WTC11 (cell line): ENCODE measurements around the gene HBZ.

ENCODE experiments used
- ATF1 ChIP-seq: sonication (generic); formaldehyde crosslinking; IDR thresholded peaks from 2 replicates; pipeline ENCODE4 v1.8.1; 2023; ENCODE audit warnings: mild to moderate bottlenecking, moderate library complexity, missing genetic modification reagents
- ATF6 ChIP-seq: sonication (generic); formaldehyde crosslinking; IDR thresholded peaks from 2 replicates; pipeline ENCODE4 v1.8.1; 2023; ENCODE audit warnings: mild to moderate bottlenecking, missing genetic modification reagents
- CTCF ChIP-seq: fragments of 200-600 bp; IDR thresholded peaks from 2 replicates; pipeline ENCODE4 v1.8.0; 2022; ENCODE audit warnings: antibody characterized with exemption
- GABPB1 ChIP-seq: sonication (generic); formaldehyde crosslinking; IDR thresholded peaks from 2 replicates; pipeline ENCODE4 v1.8.1; 2023; ENCODE audit warnings: mild to moderate bottlenecking, missing genetic modification reagents
- JUN ChIP-seq: sonication (generic); formaldehyde crosslinking; IDR thresholded peaks from 2 replicates; pipeline ENCODE4 v1.8.0; 2023; ENCODE audit warnings: mild to moderate bottlenecking, missing genetic modification reagents
- MAX ChIP-seq: sonication (generic); formaldehyde crosslinking; IDR thresholded peaks from 2 replicates; pipeline ENCODE4 v1.8.0; 2022; ENCODE audit warnings: mild to moderate bottlenecking, missing genetic modification reagents
- NFYB ChIP-seq: sonication (generic); formaldehyde crosslinking; conservative IDR thresholded peaks from 2 replicates; pipeline ENCODE4 v1.8.0; 2022; ENCODE audit warnings: low read depth, missing genetic modification reagents
- SMAD3 ChIP-seq: sonication (generic); formaldehyde crosslinking; IDR thresholded peaks from 2 replicates; pipeline ENCODE4 v1.8.0; 2022; ENCODE audit warnings: missing genetic modification reagents, mild to moderate bottlenecking, borderline replicate concordance
- SMAD4 ChIP-seq: sonication (generic); formaldehyde crosslinking; IDR thresholded peaks from 2 replicates; pipeline ENCODE4 v1.8.0; 2022; ENCODE audit warnings: mild to moderate bottlenecking, missing genetic modification reagents
- SP1 ChIP-seq: sonication (generic); formaldehyde crosslinking; conservative IDR thresholded peaks from 2 replicates; pipeline ENCODE4 v1.8.1; 2022; ENCODE audit warnings: missing genetic modification reagents
- STAT6 ChIP-seq: sonication (generic); formaldehyde crosslinking; conservative IDR thresholded peaks from 2 replicates; pipeline ENCODE4 v1.8.1; 2023; ENCODE audit warnings: mild to moderate bottlenecking, low read depth, missing genetic modification reagents, moderate library complexity
- TEAD1 ChIP-seq: sonication (generic); formaldehyde crosslinking; IDR thresholded peaks from 2 replicates; pipeline ENCODE4 v1.8.0; 2022; ENCODE audit warnings: mild to moderate bottlenecking, missing genetic modification reagents
- TEAD4 ChIP-seq: sonication (generic); formaldehyde crosslinking; IDR thresholded peaks from 2 replicates; pipeline ENCODE4 v1.8.0; 2022; ENCODE audit warnings: mild to moderate bottlenecking, missing genetic modification reagents
- ZNF512 ChIP-seq: sonication (generic); formaldehyde crosslinking; IDR thresholded peaks from 2 replicates; pipeline ENCODE4 v1.8.1; 2022; ENCODE audit warnings: missing genetic modification reagents, borderline replicate concordance

GRCh38 chr16:143456-143855, 9.0 kb upstream of the HBZ start:
- TF ChIP-seq NFYB (CRISPR knock-in tag) (no peak), CTCF (no peak), SMAD3 (CRISPR knock-in tag) (no peak), TEAD1 (CRISPR knock-in tag) (no peak), ZNF512 (CRISPR knock-in tag) (no peak), TEAD4 (CRISPR knock-in tag) (no peak), SMAD4 (CRISPR knock-in tag) (no peak), GABPB1 (CRISPR knock-in tag) (no peak), JUN (CRISPR knock-in tag) (no peak), SP1 (no peak), MAX (CRISPR knock-in tag) (no peak), ATF1 (CRISPR knock-in tag) (no peak), ATF6 (CRISPR knock-in tag) (no peak), STAT6 (CRISPR knock-in tag) (no peak)
